H9 (cell line): ENCODE results near the gene MAPK8. TPM values are rescaled to one million over a fixed set of nuclear protein-coding genes. Genes with fewer than 3 reads are reported as not detected.

Source experiments
- DNase-seq: peaks from one replicate; pipeline ENCODE4 v3.0.0-alpha.2; 2017
- H2AFZ ChIP-seq: one replicate; pipeline ENCODE4 v1.6.1; 2013; ENCODE audit warnings: mild to moderate bottlenecking, low read length, control low read depth, moderate library complexity
- H2AK5ac ChIP-seq: 2 replicates; pipeline ENCODE4 v1.6.1; 2013; ENCODE audit warnings: low read length, control low read depth, mixed read lengths; ENCODE audit not compliant: insufficient read length
- H2BK120ac ChIP-seq: one replicate; pipeline ENCODE4 v1.6.1; 2013; ENCODE audit warnings: low read depth, mild to moderate bottlenecking, low read length, control low read depth, inconsistent platforms; ENCODE audit not compliant: poor library complexity, severe bottlenecking
- H2BK12ac ChIP-seq: 2 replicates; pipeline ENCODE4 v1.6.1; 2013; ENCODE audit warnings: low read length, control low read depth, mixed read lengths, low read depth; ENCODE audit not compliant: insufficient read length
- H2BK15ac ChIP-seq: 2 replicates; pipeline ENCODE4 v1.6.1; 2013; ENCODE audit warnings: low read depth, low read length, control low read depth
- H2BK20ac ChIP-seq: one replicate; pipeline ENCODE4 v1.6.1; 2013; ENCODE audit warnings: low read depth, mild to moderate bottlenecking, low read length, control low read depth, inconsistent platforms; ENCODE audit not compliant: poor library complexity, severe bottlenecking
- H2BK5ac ChIP-seq: 2 replicates; pipeline ENCODE4 v1.6.1; 2013; ENCODE audit warnings: low read length, control low read depth, mixed read lengths; ENCODE audit not compliant: insufficient read length
- H3K14ac ChIP-seq: 2 replicates; pipeline ENCODE4 v1.6.1; 2013; ENCODE audit warnings: low read length, control low read depth; ENCODE audit not compliant: insufficient read depth
- H3K18ac ChIP-seq: 2 replicates; pipeline ENCODE4 v1.6.1; 2013; ENCODE audit warnings: low read depth, mild to moderate bottlenecking, mixed read lengths, low read length, control low read depth; ENCODE audit not compliant: insufficient read length
- H3K23ac ChIP-seq: 2 replicates; pipeline ENCODE4 v1.6.1; 2013; ENCODE audit warnings: low read length, control low read depth, mixed read lengths, low read depth; ENCODE audit not compliant: insufficient read length
- H3K23me2 ChIP-seq: 2 replicates; pipeline ENCODE4 v1.6.1; 2013; ENCODE audit warnings: low read depth, mild to moderate bottlenecking, mixed read lengths, low read length, control low read depth; ENCODE audit not compliant: insufficient read length, poor library complexity, severe bottlenecking
- H3K27ac ChIP-seq: 2 replicates; pipeline ENCODE4 v1.5.1; 2013; ENCODE audit warnings: low read length, control low read depth, mixed read lengths, low read depth; ENCODE audit not compliant: insufficient read length
- H3K27me3 ChIP-seq: 2 replicates; pipeline ENCODE4 v1.6.1; 2013; ENCODE audit warnings: low read length, control low read depth, inconsistent platforms; ENCODE audit not compliant: insufficient read depth
- H3K4ac ChIP-seq: 2 replicates; pipeline ENCODE4 v1.6.1; 2013; ENCODE audit warnings: low read depth, mild to moderate bottlenecking, control low read depth, inconsistent platforms, low read length, moderate library complexity
- H3K4me1 ChIP-seq: 2 replicates; pipeline ENCODE4 v1.6.1; 2013; ENCODE audit warnings: low read length, control low read depth, inconsistent platforms; ENCODE audit not compliant: insufficient read depth
- H3K4me2 ChIP-seq: 2 replicates; pipeline ENCODE4 v1.6.1; 2013; ENCODE audit warnings: low read length, control low read depth, mixed read lengths; ENCODE audit not compliant: insufficient read length, insufficient read depth
- H3K56ac ChIP-seq: 2 replicates; pipeline ENCODE4 v1.6.1; 2013; ENCODE audit warnings: low read depth, mild to moderate bottlenecking, mixed read lengths, low read length, control low read depth; ENCODE audit not compliant: insufficient read length
- H3K79me1 ChIP-seq: 2 replicates; pipeline ENCODE4 v1.6.1; 2013; ENCODE audit warnings: low read depth, mild to moderate bottlenecking, moderate library complexity, low read length, control low read depth, inconsistent platforms; ENCODE audit not compliant: insufficient read depth, poor library complexity, severe bottlenecking
- H3K79me2 ChIP-seq: 2 replicates; pipeline ENCODE4 v1.6.1; 2013; ENCODE audit warnings: low read length, control low read depth, inconsistent platforms; ENCODE audit not compliant: insufficient read depth
- H3K9ac ChIP-seq: 2 replicates; pipeline ENCODE4 v1.6.1; 2013; ENCODE audit warnings: low read length, control low read depth, mixed read lengths; ENCODE audit not compliant: insufficient read length; ENCODE audit errors: extremely low read depth
- H3K9me3 ChIP-seq: one replicate; pipeline ENCODE4 v1.6.1; 2013; ENCODE audit warnings: low read depth, low read length, inconsistent platforms; ENCODE audit not compliant: control insufficient read depth
- H3T11ph ChIP-seq: one replicate; pipeline ENCODE4 v1.6.1; 2013; ENCODE audit warnings: mild to moderate bottlenecking, low read length, control low read depth, inconsistent platforms
- H4K20me1 ChIP-seq: one replicate; pipeline ENCODE4 v1.6.1; 2013; ENCODE audit not compliant: control insufficient read depth, insufficient read length, insufficient read depth
- H4K5ac ChIP-seq: 2 replicates; pipeline ENCODE4 v1.6.1; 2013; ENCODE audit warnings: low read depth, mild to moderate bottlenecking, mixed read lengths, low read length, control low read depth; ENCODE audit not compliant: insufficient read length
- H4K8ac ChIP-seq: replicated peaks from 2 replicates; pipeline ENCODE4 v1.6.1; 2013; ENCODE audit warnings: low read length, control low read depth, mixed read lengths, low read depth; ENCODE audit not compliant: insufficient read length
- H4K91ac ChIP-seq: 2 replicates; pipeline ENCODE4 v1.6.1; 2013; ENCODE audit warnings: low read depth, mild to moderate bottlenecking, moderate library complexity, mixed read lengths, low read length, control low read depth; ENCODE audit not compliant: insufficient read length
- H3K27ac Mint-ChIP-seq, 3 experiments: 2 replicates in 2 of 3; 3 replicates in 1 of 3; pipeline ENCODE4 v1.8.0; 2020 to 2021; ENCODE audit warnings: mixed read lengths in 3 of 3, mild to moderate bottlenecking in 1 of 3, moderate library complexity in 1 of 3
- H3K27me3 Mint-ChIP-seq: 2 replicates; pipeline ENCODE4 v1.8.0; 2021; ENCODE audit warnings: low read depth, mild to moderate bottlenecking, moderate library complexity, mixed read lengths
- H3K36me3 Mint-ChIP-seq, 3 experiments: 2 replicates in 2 of 3; 3 replicates in 1 of 3; pipeline ENCODE4 v1.8.0; 2020 to 2021; ENCODE audit warnings: low read depth in 3 of 3, mixed read lengths in 3 of 3; ENCODE audit not compliant: insufficient read depth in 1 of 3
- H3K4me1 Mint-ChIP-seq, 2 experiments: 2 replicates each; pipeline ENCODE4 v1.8.0; 2020; ENCODE audit warnings: mixed read lengths in 2 of 2
- H3K4me3 Mint-ChIP-seq, 2 experiments: 2 replicates in 1 of 2; 3 replicates in 1 of 2; pipeline ENCODE4 v1.8.0; 2020 to 2021; ENCODE audit warnings: mild to moderate bottlenecking in 2 of 2, mixed read lengths in 2 of 2, moderate library complexity in 1 of 2
- H3K9me3 Mint-ChIP-seq, 2 experiments: 2 replicates in 1 of 2; 3 replicates in 1 of 2; pipeline ENCODE4 v1.8.0; 2020; ENCODE audit warnings: mild to moderate bottlenecking in 2 of 2, mixed read lengths in 2 of 2, moderate library complexity in 1 of 2
- CTCF ChIP-seq: fragments of 200-600 bp; sonication (generic); conservative IDR thresholded peaks from 3 replicates; pipeline ENCODE4 v1.8.0; 2021; ENCODE audit warnings: antibody characterized with exemption, mild to moderate bottlenecking
- WGBS: extraction: QIAGEN DNeasy Blood & Tissue Kit; methylation state at CpG from one replicate; pipeline ENCODE4 v1.1.7; 2013; ENCODE audit warnings: missing lambda C conversion rate, low lambda C conversion rate, mixed read lengths; ENCODE audit not compliant: insufficient read length; ENCODE audit errors: extremely low coverage; 5-methylcytosine and 5-hydroxymethylcytosine counted together
- total RNA-seq: library from RNA; stranded (reverse); gene quantifications from 2 replicates; pipeline ENCODE4 v1.2.1, GENCODE V29; 2021

Gene MAPK8
- total RNA-seq, 1 experiment from 2014 or later: 52.0 TPM

- no peaks in the 10 kb centered on the region for H3K4me1 ChIP-seq
- H4K91ac ChIP-seq: no peak overlapping the region
- Mint-ChIP-seq H3K4me1 (peaks cover 17% of the 10 kb centered on the region in 2 experiments), H3K27ac (peak overlapping the region in 1 of 3 experiments; percentile 90; a peak in 2 of 7 replicates), H3K4me3 (no peak overlapping the region), H3K36me3 (peaks cover 4 to 11% (median 6%) of the 10 kb centered on the region in 3 experiments; a peak in 6 of 7 replicates), H3K9me3 (no peaks in the 10 kb centered on the region), H3K27me3 (no peaks in the 10 kb centered on the region)
- H3T11ph ChIP-seq: no peak overlapping the region
- H2AFZ ChIP-seq: no peak overlapping the region
- no peak overlapping the region for H3K27ac ChIP-seq
- no peaks in the 10 kb centered on the region for H3K23me2 ChIP-seq
- H4K5ac ChIP-seq: no peak overlapping the region
- H3K27me3 ChIP-seq: no peaks in the 10 kb centered on the region
- H3K9ac ChIP-seq: no peak overlapping the region
- no peak overlapping the region for H3K4me2 ChIP-seq
- WGBS: no CpG with 5 or more reads among the region's 4 CpGs
- TF ChIP-seq CTCF: no peak
- H2BK12ac ChIP-seq: no peak overlapping the region
- no peak overlapping the region for H3K18ac ChIP-seq
- no peaks in the 10 kb centered on the region for H3K79me1 ChIP-seq
- no peak overlapping the region for H2BK5ac ChIP-seq
- no peak for DNase-seq
- H3K9me3 ChIP-seq: no peaks in the 10 kb centered on the region
- no peak overlapping the region for H3K4ac ChIP-seq
- no peaks in the 10 kb centered on the region for H4K20me1 ChIP-seq
- no peak overlapping the region for H3K14ac ChIP-seq
- no peaks in the 10 kb centered on the region for H3K79me2 ChIP-seq
- H4K8ac ChIP-seq: no peak overlapping the region
- H2BK120ac ChIP-seq: no peak overlapping the region
- H2BK15ac ChIP-seq: no peak overlapping the region
- no peak overlapping the region for H2BK20ac ChIP-seq
- H2AK5ac ChIP-seq: no peak overlapping the region
- no peak overlapping the region for H3K23ac ChIP-seq
- no peak overlapping the region for H3K56ac ChIP-seq
These were observed 142.3 kb downstream of the MAPK8 start for GRCh38 chr10:48448796-48449195.
